G401 (cell line): ENCODE measurements around the gene SPTSSA. TPM values are rescaled to one million over a fixed set of nuclear protein-coding genes. Genes with fewer than 3 reads are reported as not detected.
"Not testable (repeated sequence)": the region's sequence is repeated elsewhere in the genome, so short reads cannot be mapped to it uniquely, and the experiment has no call there.

Experiments
- DNase-seq: peaks from one replicate; pipeline ENCODE4 v3.0.0-alpha.2; 2015; ENCODE audit warnings: low spot score
- in situ Hi-C: cut with HindIII; loops from 2 replicates; pipeline ENCODE4 v1.10.0; 2016; ENCODE audit warnings: low sequenced_read_pairs, mixed read lengths
- total RNA-seq: library from RNA; depleted of rRNA; stranded (reverse); fragments of >200 nt; shearing (Covaris generic); gene quantifications from 2 replicates; pipeline ENCODE4 v1.2.3, GENCODE V29; 2014; rRNA removed

Gene SPTSSA
- total RNA-seq: 18.1 and 24.8 TPM in 2 replicates

GRCh38 chr14:34462132-34462893, at the start of gene SPTSSA:
SPTSSA (minus strand) TSS chr14:34462240; CDS start chr14:34462207, 33 bp downstream.
- peak; percentile 88 for DNase-seq
- in situ Hi-C loops: no loop called here

- no peak for DNase-seq
- in situ Hi-C loops: no loop called here
These were observed 45.8 kb upstream of the SPTSSA start for GRCh38 chr14:34507884-34508283.

- in situ Hi-C loops: no loop called here
These were observed 45.4 kb upstream of the SPTSSA start for GRCh38 chr14:34507459-34507858.

GRCh38 chr14:34505124-34505491, 43.1 kb upstream of the SPTSSA start:
- in situ Hi-C loops, DNase-seq: not testable (repeated sequence)

More at GRCh38 chr14:34507459-34507858, 45.4 kb upstream of the SPTSSA start:
- no peak for DNase-seq

GRCh38 chr14:34504027-34504426, 42.0 kb upstream of the SPTSSA start:
- DNase-seq, in situ Hi-C loops: not testable (repeated sequence)

GRCh38 chr14:34502545-34503225, 40.6 kb upstream of the SPTSSA start:
- DNase-seq: no peak
- in situ Hi-C loops: no loop called here

- in situ Hi-C loops: no loop called here
- DNase-seq: no peak
These were observed 40.0 kb upstream of the SPTSSA start for GRCh38 chr14:34502001-34502400.

GRCh38 chr14:34501004-34501580, 39.1 kb upstream of the SPTSSA start:
- no peak for DNase-seq
- in situ Hi-C loops: no loop called here

GRCh38 chr14:34498684-34499412, 36.8 kb upstream of the SPTSSA start:
- no peak for DNase-seq

GRCh38 chr14:34496679-34497513, 34.9 kb upstream of the SPTSSA start:
- peak; percentile 12 for DNase-seq
- in situ Hi-C loops: no loop called here

More at GRCh38 chr14:34498684-34499412, 36.8 kb upstream of the SPTSSA start:
- in situ Hi-C loops: no loop called here

- in situ Hi-C loops: no loop called here
- peak; percentile 78 for DNase-seq
These were observed 34.1 kb upstream of the SPTSSA start for GRCh38 chr14:34496007-34496678.

GRCh38 chr14:34489324-34489723, 27.3 kb upstream of the SPTSSA start:
- DNase-seq: no peak
- in situ Hi-C loops: no loop called here

GRCh38 chr14:34488528-34488927, 26.5 kb upstream of the SPTSSA start:
- DNase-seq: no peak
- in situ Hi-C loops: no loop called here

- no peak for DNase-seq
- in situ Hi-C loops: no loop called here
These were observed 22.7 kb upstream of the SPTSSA start for GRCh38 chr14:34484726-34485125.

GRCh38 chr14:34482463-34482862, 20.4 kb upstream of the SPTSSA start:
- no peak for DNase-seq
- in situ Hi-C loops: no loop called here

- no peak for DNase-seq
- in situ Hi-C loops: no loop called here
These were observed 17.7 kb upstream of the SPTSSA start for GRCh38 chr14:34479694-34480093.

- DNase-seq: no peak
- in situ Hi-C loops: no loop called here
These were observed 16.2 kb upstream of the SPTSSA start for GRCh38 chr14:34478261-34478660.

- in situ Hi-C loops, DNase-seq: not testable (repeated sequence)
These were observed 14.0 kb upstream of the SPTSSA start for GRCh38 chr14:34476036-34476435.
